SU-DHL-6 (cell line): Measurements from ENCODE around the gene PLCL1.

Source experiments
- EZH2phosphoT487 ChIP-seq: fragments of 200-600 bp; sonication (generic), shearing (Covaris generic); conservative IDR thresholded peaks from 2 replicates; pipeline ENCODE4 v1.6.1; 2018; ENCODE audit warnings: mild to moderate bottlenecking, antibody characterized with exemption, low read length, moderate library complexity, mixed read lengths
- TF ChIP-seq, protein P1 (sequence below): fragments of 200-600 bp; sonication (generic); IDR thresholded peaks from one replicate; pipeline ENCODE4 v1.5.1; 2017; ENCODE audit warnings: antibody characterized with exemption, mild to moderate bottlenecking, low read length, moderate library complexity; ENCODE audit not compliant: insufficient read depth, poor library complexity, severe bottlenecking

DNA sequence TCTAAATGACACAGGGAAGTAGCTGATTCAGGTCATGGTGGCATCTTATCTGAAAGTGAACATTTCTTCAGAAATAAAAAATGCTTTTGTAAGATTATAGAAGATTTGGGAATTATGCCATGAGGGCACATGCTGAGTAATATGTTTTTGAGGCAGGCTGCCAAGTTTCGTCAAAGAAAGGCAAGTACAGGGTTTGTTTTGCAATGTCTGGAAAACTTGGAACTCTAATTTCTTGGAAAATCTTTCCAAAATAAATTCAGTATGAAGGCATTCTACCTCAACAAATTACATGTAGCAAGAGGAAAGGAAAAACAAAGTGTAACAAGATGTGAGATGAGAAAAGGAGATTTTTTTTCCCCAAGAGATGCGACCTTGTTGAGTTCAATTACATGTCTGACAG lies 167.7 kb downstream of the PLCL1 start:
- TF ChIP-seq, protein P1, sequence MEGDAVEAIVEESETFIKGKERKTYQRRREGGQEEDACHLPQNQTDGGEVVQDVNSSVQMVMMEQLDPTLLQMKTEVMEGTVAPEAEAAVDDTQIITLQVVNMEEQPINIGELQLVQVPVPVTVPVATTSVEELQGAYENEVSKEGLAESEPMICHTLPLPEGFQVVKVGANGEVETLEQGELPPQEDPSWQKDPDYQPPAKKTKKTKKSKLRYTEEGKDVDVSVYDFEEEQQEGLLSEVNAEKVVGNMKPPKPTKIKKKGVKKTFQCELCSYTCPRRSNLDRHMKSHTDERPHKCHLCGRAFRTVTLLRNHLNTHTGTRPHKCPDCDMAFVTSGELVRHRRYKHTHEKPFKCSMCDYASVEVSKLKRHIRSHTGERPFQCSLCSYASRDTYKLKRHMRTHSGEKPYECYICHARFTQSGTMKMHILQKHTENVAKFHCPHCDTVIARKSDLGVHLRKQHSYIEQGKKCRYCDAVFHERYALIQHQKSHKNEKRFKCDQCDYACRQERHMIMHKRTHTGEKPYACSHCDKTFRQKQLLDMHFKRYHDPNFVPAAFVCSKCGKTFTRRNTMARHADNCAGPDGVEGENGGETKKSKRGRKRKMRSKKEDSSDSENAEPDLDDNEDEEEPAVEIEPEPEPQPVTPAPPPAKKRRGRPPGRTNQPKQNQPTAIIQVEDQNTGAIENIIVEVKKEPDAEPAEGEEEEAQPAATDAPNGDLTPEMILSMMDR = no peak
- no peak for TF ChIP-seq EZH2phosphoT487
